WI38 (cell line): Measurements from ENCODE around the gene AHDC1.
A peak's percentile ranks its signal among the peaks of the same experiment; 100 is the strongest.

ENCODE experiments used
- H3K4me3 ChIP-seq: 2 replicates; pipeline ENCODE4 v1.5.1; 2011; ENCODE audit warnings: low read depth, mild to moderate bottlenecking, control low read depth, low read length
- CTCF ChIP-seq: IDR thresholded peaks from 2 replicates; pipeline ENCODE4 v1.5.1; 2012; ENCODE audit warnings: low read depth, mild to moderate bottlenecking, control low read depth, low read length

Gene AHDC1

GRCh38 chr1:27549807-27550408 lies 54.0 kb downstream of the AHDC1 start:
- no peak overlapping the region for H3K4me3 ChIP-seq
- no peak for TF ChIP-seq CTCF

GRCh38 chr1:27548858-27549719 lies 54.9 kb downstream of the AHDC1 start:
- H3K4me3 ChIP-seq = no peak overlapping the region

GRCh38 chr1:27548136-27548853 lies 55.6 kb downstream of the AHDC1 start:
- TF ChIP-seq CTCF = no peak
- no peak overlapping the region for H3K4me3 ChIP-seq

More at GRCh38 chr1:27548858-27549719, 54.9 kb downstream of the AHDC1 start:
- no peak for TF ChIP-seq CTCF

- 0 out of 2 replicates have a peak, but pooled peaks have one; percentile 20 for TF ChIP-seq CTCF
- H3K4me3 ChIP-seq = no peak overlapping the region
Measured at GRCh38 chr1:27547220-27548116, 56.5 kb downstream of the AHDC1 start.

- TF ChIP-seq CTCF = no peak
- no peak overlapping the region for H3K4me3 ChIP-seq
Measured at GRCh38 chr1:27545876-27546275, 58.1 kb downstream of the AHDC1 start.

GRCh38 chr1:27545271-27545670 lies 58.7 kb downstream of the AHDC1 start:
- no peak overlapping the region for H3K4me3 ChIP-seq
- TF ChIP-seq CTCF = no peak
